Epithelial cell of esophagus (primary cell): ENCODE results near the gene DYSF.

Experiments
- DNase-seq: peaks from one replicate; pipeline ENCODE4 v3.0.0; 2010; ENCODE audit warnings: low read depth
- H3K4me3 ChIP-seq: 2 replicates; pipeline ENCODE4 v1.5.1; 2011; ENCODE audit warnings: mild to moderate bottlenecking, low read length, control low read depth
- TF ChIP-seq, protein P1 (sequence below): IDR thresholded peaks from 2 replicates; pipeline ENCODE4 v1.5.1; 2011; ENCODE audit warnings: low read depth, mild to moderate bottlenecking, low read length, control low read depth, inconsistent platforms; ENCODE audit not compliant: insufficient read depth; ENCODE audit errors: missing control alignments

DYSF gene

DNA sequence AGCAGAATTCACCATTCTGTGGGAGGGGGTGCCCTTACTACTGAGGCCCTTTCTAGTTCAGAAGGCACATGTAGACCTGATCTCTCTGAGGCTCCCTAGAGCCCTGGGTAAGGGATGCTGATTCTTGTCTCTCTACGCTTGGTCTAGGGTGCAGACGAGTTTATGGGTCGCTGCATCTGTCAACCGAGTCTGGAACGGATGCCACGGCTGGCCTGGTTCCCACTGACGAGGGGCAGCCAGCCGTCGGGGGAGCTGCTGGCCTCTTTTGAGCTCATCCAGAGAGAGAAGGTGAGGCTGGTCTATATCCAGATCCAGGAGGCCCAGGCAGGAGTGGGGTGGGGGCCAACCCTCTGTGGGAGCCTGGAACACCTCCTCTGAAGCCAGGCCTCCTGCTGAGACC lies 147.2 kb downstream of the DYSF start:
- H3K4me3 ChIP-seq = no peak overlapping the region
- DNase-seq = no peak
- TF ChIP-seq, protein P1, sequence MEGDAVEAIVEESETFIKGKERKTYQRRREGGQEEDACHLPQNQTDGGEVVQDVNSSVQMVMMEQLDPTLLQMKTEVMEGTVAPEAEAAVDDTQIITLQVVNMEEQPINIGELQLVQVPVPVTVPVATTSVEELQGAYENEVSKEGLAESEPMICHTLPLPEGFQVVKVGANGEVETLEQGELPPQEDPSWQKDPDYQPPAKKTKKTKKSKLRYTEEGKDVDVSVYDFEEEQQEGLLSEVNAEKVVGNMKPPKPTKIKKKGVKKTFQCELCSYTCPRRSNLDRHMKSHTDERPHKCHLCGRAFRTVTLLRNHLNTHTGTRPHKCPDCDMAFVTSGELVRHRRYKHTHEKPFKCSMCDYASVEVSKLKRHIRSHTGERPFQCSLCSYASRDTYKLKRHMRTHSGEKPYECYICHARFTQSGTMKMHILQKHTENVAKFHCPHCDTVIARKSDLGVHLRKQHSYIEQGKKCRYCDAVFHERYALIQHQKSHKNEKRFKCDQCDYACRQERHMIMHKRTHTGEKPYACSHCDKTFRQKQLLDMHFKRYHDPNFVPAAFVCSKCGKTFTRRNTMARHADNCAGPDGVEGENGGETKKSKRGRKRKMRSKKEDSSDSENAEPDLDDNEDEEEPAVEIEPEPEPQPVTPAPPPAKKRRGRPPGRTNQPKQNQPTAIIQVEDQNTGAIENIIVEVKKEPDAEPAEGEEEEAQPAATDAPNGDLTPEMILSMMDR = no peak

DNA sequence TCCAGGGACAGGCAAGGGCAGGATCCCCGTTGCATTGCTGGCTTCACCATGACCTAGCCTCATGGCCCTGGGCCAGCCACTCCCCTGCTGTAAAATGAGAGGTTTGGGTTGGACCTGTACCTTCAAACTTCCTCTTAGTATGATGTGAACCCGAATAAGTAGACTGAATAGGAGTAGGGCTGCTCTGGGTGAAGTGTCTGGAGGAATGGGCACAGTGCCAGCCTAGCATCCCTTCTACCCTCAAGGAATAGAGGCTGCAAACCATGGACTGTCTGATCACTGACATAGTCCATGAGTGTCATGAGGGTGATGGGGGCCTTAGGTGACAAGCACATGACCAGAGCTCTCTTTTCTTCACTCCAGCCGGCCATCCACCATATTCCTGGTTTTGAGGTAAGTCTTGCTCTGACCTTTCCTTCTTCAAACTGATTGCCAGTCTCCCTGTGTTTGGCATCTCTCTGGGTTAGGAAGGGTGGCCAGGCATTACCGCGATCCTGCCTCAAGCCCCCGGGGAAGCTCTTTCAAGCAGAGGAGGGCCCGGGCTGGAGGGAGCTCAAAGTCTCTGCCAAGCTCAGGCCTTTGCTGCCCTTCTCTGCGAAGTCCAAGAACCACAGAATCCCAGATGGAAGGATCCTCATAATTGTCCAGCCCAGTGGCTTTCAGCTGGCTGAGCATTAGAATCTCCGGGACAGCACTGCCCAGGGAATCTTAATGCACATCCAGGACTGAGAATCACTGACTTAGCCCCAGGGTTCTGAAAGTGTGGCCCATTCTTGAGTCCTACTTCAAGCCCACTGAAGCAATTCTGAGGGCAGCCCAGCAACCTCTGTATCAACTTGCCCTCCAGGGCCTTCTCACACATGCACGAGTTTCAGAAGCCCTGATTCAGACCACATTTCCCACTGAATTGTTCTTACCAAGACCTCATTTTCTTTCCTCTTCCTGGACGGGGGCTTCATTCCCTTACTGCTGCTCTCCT lies 148.1 kb downstream of the DYSF start:
- no peak overlapping the region for H3K4me3 ChIP-seq
- no peak for DNase-seq
- TF ChIP-seq, protein P1 = no peak

DNA sequence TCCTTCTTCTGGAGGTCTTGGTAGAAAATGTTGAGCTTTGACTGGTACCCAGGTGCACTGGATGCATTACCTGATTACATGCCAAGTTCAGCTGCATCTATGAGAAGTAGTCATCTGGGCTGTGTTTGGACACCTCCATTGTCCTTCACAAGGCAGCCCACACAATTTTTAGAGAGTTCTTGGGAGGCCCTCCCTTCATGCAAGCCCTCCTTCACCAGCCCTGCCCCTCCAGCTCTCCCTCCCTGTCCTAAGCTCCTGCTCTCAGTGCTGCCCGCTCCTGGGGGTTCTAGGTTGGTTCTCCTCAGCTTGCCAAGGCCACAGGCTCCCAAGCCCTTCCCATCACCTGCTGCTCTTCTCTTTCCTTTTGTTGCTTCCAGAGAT lies 148.7 kb downstream of the DYSF start:
- TF ChIP-seq, protein P1 = no peak
- DNase-seq = no peak
- no peak overlapping the region for H3K4me3 ChIP-seq

DNA sequence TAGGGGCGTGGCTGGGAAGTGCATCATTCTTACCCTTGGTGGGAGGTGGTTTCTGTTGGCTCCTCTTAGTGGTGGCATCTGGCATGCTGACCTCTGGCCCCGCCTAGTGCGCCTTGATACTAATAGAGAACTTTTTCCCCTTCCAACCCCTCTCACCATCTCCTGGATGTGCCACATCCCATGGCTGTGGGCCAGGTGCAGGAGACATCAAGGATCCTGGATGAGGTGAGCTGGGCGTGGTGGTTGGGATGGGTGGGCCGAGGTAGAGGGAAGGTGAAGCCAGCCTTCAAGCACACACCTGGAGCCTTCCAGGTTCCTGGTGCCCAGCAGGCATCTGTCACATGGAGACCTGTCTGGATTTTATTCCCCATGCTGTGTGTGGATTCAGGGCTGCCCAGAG lies 149.2 kb downstream of the DYSF start:
- TF ChIP-seq, protein P1 = no peak
- no peak overlapping the region for H3K4me3 ChIP-seq
- DNase-seq = no peak

DNA sequence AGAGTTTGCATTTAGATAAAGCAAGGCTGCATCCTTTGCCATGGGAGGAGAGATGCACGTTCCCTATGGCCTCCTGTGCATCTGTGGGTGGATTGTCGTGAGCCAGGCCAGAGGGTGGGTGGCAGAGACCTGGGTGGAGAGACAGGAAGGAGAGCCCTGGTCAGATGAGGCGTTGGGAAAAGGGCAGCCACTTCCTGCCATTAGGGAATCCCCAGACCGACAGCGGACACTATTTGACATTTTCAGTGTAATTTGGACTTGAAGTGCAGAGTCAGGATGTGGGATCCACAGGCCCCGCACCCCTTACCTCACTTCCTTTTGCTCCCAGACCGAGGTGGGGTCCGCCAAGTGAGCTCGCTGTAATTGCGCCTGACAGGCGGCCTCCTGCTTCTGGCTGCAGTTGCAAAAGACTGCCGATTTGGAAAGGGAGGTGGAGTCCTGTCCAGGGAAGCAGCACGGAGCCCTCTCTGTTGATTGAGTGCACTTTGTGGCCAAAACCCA lies 150.0 kb downstream of the DYSF start:
- H3K4me3 ChIP-seq = no peak overlapping the region
- TF ChIP-seq, protein P1 = no peak
- DNase-seq = no peak

DNA sequence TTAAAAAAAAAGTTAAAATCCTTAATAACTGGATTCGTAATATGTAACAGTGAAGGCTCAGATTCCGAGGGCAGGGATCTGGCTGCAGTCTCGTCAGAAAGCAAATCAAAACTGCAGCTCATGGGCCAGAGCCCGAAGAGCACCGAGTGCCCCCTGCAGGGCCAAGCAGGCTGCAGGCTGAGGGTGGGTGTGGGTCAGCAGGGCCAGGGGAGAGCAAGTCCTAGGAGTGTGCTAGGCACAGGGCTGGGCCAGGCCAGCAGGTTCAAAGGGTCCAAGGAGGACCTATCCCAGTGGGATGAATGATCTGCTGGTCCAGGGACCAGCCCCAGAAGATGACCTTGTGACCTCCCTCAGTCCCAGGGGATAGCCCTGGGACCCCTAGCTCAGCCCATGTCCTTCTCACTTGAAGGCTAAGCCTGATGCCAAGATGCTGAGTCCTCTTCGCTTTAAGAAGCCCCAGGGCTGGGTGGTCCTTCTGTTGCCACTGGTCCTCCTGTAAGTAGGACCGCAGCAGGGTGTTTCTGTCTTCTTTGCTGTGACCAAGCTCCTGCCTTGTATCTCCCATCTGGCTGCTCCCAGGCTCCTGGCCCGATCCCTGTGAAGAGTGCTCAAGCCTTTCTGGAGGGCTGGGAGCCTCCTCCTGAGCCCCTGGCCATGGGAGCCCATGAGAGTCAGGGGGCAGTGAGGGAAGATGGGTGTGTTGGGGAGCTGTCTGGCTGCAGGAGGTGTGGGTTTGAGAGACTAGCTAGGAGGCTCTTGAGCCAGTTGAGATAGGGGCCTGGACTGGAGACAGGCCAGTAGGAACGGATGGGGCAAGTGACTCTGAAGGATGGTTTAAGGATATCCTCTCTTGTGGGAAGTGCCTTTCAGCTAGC lies 150.7 kb downstream of the DYSF start:
- no peak overlapping the region for H3K4me3 ChIP-seq
- TF ChIP-seq, protein P1 = no peak
- no peak for DNase-seq
